Ovary (tissue), 3 donors: Measurements from ENCODE around the gene SH3BP4.

Source experiments
- CTCF ChIP-seq, 3 donors: fragments of 450-650 bp in 2 of 3; fragments of 200-600 bp in 1 of 3; IDR thresholded peaks; one replicate each; pipeline versions ENCODE4 v1.5.1 to v1.8.0; 2016 to 2022; ENCODE audit warnings: antibody characterized with exemption in 3 of 3, mild to moderate bottlenecking in 1 of 3
- EP300 ChIP-seq: sonication (generic); formaldehyde crosslinking; IDR thresholded peaks from one replicate; pipeline ENCODE4 v1.6.1; 2017; ENCODE audit warnings: antibody characterized with exemption
- POLR2A ChIP-seq: fragments of 450-650 bp; IDR thresholded peaks from one replicate; pipeline ENCODE4 v1.6.1; 2017; ENCODE audit warnings: antibody characterized with exemption, mild to moderate bottlenecking, moderate library complexity
- donor health status: DM: no; HTN: no; CAD: no.

GRCh38 chr2:235096447-235096846 is 144.6 kb downstream of the SH3BP4 start:
- TF ChIP-seq POLR2A, result no peak
- TF ChIP-seq EP300, result no peak
- no peak for TF ChIP-seq CTCF (IDR thresholded peaks at IDR 0.05)
